GM13977 (cell line): ENCODE measurements around the gene PCDH9.

Experiments used
- DNase-seq: peaks from one replicate; pipeline ENCODE4 v3.0.0; 2012; ENCODE audit warnings: low spot score
- in situ Hi-C: fragments of 300-500 bp; cut with MboI; formaldehyde crosslinking; loops from one replicate; pipeline ENCODE4 v1.12.0; 2022; ENCODE audit warnings: low sequenced_read_pairs, low pct_unique_long_range_greater_than_20kb, mixed read lengths, inconsistent platforms; ENCODE audit not compliant: unreplicated experiment
- TF ChIP-seq, protein P1 (sequence below): IDR thresholded peaks from 2 replicates; pipeline ENCODE4 v1.5.1; 2012; ENCODE audit warnings: mild to moderate bottlenecking, control low read depth; ENCODE audit not compliant: insufficient read depth; ENCODE audit errors: extremely low read depth, missing control alignments

PCDH9 gene

GRCh38 chr13:66402546-66402945 lies 827.6 kb downstream of the PCDH9 start:
- in situ Hi-C loops = no loop called here
- TF ChIP-seq, protein P1, sequence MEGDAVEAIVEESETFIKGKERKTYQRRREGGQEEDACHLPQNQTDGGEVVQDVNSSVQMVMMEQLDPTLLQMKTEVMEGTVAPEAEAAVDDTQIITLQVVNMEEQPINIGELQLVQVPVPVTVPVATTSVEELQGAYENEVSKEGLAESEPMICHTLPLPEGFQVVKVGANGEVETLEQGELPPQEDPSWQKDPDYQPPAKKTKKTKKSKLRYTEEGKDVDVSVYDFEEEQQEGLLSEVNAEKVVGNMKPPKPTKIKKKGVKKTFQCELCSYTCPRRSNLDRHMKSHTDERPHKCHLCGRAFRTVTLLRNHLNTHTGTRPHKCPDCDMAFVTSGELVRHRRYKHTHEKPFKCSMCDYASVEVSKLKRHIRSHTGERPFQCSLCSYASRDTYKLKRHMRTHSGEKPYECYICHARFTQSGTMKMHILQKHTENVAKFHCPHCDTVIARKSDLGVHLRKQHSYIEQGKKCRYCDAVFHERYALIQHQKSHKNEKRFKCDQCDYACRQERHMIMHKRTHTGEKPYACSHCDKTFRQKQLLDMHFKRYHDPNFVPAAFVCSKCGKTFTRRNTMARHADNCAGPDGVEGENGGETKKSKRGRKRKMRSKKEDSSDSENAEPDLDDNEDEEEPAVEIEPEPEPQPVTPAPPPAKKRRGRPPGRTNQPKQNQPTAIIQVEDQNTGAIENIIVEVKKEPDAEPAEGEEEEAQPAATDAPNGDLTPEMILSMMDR = no peak
- no peak for DNase-seq

GRCh38 chr13:66402066-66402465 lies 828.1 kb downstream of the PCDH9 start:
- TF ChIP-seq, protein P1 = no peak
- DNase-seq = no peak
- in situ Hi-C loops = no loop called here

DNA sequence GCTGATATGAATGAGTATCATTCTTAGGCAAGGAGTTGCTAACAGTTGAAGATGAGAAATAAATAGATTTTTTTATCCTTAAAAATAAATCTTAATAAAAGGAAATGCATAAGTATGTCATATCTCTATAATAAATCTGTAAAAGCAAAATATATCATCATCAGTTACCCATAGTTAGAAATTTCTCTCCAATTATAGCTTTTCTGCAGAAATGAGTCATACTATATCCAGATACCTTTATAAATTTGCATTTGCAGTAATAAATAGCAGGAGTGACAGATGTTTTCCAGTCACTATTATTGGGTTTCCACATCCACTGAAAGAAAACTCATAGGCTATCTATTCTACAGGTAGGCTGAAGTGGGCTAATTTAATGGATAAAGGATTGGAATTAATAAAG lies 829.8 kb downstream of the PCDH9 start:
- TF ChIP-seq, protein P1 = no peak
- DNase-seq = no peak
- in situ Hi-C loops = no loop called here

GRCh38 chr13:66399873-66400272 lies 830.3 kb downstream of the PCDH9 start:
- TF ChIP-seq, protein P1 = no peak
- in situ Hi-C loops = no loop called here
- DNase-seq = no peak

DNA sequence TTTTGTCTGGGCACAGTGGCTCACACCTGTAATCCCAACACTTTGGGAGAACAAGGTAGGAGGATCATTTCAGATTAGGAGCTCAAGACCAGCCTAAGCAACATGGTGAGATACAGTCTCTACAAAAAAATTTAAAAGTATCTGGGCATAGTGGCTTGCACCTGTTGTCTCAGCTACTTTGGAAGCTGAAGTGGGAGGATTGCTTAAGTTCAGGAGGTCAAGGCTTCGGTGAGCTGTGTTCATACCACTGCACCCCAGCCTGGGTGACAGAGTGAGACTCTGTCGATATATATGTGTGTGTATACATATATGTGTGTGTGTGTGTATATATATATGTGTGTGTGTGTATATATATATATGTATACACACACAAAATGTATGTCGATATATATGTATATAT lies 833.0 kb downstream of the PCDH9 start:
- no peak for DNase-seq
- TF ChIP-seq, protein P1 = no peak
- in situ Hi-C loops = no loop called here

DNA sequence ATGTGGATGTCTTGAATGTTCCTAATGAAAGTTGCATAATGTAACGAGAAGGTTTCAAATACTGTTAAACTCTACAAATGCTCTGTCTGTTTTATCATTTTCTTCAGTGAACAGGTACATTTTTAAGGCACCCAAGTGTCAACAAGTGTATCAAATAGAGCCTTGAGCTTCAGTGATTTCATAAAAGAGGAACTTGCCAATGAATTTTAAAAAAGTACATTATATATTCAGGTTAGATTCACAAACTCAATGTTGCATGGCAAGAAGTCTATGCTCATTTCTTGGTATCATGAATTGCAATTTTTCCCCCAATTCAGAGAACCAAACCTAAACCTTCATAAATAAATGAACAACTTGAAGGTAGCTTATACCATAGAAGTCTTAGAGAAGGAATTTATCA lies 838.8 kb downstream of the PCDH9 start:
- no peak for DNase-seq
- in situ Hi-C loops = no loop called here
- TF ChIP-seq, protein P1 = no peak

- TF ChIP-seq, protein P1 = no peak
- in situ Hi-C loops = no loop called here
- no peak for DNase-seq
Observed at GRCh38 chr13:66378894-66379293, 851.2 kb downstream of the PCDH9 start.
